Astrocyte of the cerebellum (primary cell): Measurements from ENCODE around the gene TAGLN.
"Not testable (repeated sequence)": the region's sequence is repeated elsewhere in the genome, so short reads cannot be mapped to it uniquely, and the experiment has no call there.

Source experiments
- DNase-seq: peaks from one replicate; pipeline ENCODE4 v3.0.0-alpha.2; 2011; ENCODE audit warnings: low read depth
- H3K4me3 ChIP-seq: 2 replicates; pipeline ENCODE4 v1.5.1; 2011; ENCODE audit warnings: mild to moderate bottlenecking, low read depth, low read length, moderate library complexity
- in situ Hi-C: cut with HindIII; loops from 2 replicates; pipeline ENCODE4 v1.10.0; 2017; ENCODE audit warnings: low sequenced_read_pairs
- TF ChIP-seq, protein P1 (sequence below): IDR thresholded peaks from 2 replicates; pipeline ENCODE4 v1.5.1; 2012; ENCODE audit warnings: low read length, low read depth, moderate library complexity, mild to moderate bottlenecking; ENCODE audit errors: missing control alignments

TAGLN gene

DNA sequence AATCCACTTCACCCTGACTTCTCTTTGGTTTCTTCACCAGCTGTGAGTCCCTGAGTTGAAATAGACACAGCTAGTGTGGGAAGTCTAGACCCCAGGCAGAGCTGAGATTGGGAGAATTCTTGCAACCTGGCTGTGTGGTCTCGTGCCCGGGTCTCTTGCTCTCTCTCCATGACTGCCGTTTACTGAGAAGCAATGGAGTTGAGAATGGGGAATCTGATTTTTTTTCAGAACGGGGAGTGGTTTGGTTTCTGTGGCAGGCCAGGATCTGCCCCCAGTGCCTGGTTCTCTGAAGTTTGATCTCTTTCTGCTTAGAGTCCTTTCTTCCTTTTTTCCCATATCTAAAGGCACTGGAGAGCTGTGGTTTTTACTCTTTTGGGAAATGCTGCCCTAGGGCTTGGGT lies 19.1 kb upstream of the TAGLN start:
- peak overlapping the region; percentile 78 for H3K4me3 ChIP-seq
- TF ChIP-seq, protein P1, sequence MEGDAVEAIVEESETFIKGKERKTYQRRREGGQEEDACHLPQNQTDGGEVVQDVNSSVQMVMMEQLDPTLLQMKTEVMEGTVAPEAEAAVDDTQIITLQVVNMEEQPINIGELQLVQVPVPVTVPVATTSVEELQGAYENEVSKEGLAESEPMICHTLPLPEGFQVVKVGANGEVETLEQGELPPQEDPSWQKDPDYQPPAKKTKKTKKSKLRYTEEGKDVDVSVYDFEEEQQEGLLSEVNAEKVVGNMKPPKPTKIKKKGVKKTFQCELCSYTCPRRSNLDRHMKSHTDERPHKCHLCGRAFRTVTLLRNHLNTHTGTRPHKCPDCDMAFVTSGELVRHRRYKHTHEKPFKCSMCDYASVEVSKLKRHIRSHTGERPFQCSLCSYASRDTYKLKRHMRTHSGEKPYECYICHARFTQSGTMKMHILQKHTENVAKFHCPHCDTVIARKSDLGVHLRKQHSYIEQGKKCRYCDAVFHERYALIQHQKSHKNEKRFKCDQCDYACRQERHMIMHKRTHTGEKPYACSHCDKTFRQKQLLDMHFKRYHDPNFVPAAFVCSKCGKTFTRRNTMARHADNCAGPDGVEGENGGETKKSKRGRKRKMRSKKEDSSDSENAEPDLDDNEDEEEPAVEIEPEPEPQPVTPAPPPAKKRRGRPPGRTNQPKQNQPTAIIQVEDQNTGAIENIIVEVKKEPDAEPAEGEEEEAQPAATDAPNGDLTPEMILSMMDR = no peak
- in situ Hi-C loops = no loop called here
- peak; percentile 26 for DNase-seq

DNA sequence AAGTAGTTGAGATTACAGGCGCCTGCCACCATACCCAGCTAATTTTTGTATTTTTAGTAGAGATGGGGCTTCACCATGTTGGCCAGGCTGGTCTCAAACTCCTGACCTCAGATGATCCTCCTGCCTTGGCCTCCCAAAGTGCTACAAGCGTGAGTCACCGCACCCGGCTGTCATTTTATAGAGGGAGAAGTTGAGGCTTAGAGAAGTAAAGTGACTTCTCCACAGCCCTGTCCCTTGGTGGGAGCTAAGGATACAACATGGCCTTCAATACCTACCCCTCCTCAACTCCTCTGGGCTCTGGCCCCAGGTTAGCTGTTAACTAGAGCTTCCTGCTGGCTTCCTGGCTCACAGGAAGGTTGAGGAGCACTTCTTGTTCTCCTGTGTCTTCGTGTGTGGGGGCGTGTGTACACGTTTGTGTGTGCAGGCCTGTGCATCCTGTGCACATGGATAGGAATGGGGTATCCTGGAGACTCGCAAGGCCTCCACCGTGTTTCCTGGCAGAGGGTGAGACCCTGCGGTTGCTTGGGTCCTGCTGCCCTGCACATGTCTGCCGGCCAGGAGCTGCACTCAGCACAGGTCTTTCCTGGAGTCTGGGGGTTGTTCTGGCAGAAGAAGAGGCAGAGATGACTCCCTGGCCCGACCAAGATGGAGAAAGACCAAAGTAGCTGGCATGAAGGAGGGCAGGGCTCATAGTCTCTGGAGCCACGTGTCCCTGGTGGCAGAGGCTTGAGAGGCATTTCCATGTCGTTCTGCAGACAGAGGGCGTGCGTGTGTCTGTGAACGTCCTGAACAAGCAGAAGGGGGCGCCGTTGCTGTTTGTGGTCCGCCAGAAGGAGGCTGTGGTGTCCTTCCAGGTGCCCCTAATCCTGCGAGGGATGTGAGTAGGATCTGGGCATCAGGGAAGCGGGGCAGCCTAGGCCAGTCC lies 18.2 kb upstream of the TAGLN start:
- TF ChIP-seq, protein P1 = peak; percentile 50
- no peak overlapping the region for H3K4me3 ChIP-seq
- in situ Hi-C loops = no loop called here
- peak; percentile 36 for DNase-seq

DNA sequence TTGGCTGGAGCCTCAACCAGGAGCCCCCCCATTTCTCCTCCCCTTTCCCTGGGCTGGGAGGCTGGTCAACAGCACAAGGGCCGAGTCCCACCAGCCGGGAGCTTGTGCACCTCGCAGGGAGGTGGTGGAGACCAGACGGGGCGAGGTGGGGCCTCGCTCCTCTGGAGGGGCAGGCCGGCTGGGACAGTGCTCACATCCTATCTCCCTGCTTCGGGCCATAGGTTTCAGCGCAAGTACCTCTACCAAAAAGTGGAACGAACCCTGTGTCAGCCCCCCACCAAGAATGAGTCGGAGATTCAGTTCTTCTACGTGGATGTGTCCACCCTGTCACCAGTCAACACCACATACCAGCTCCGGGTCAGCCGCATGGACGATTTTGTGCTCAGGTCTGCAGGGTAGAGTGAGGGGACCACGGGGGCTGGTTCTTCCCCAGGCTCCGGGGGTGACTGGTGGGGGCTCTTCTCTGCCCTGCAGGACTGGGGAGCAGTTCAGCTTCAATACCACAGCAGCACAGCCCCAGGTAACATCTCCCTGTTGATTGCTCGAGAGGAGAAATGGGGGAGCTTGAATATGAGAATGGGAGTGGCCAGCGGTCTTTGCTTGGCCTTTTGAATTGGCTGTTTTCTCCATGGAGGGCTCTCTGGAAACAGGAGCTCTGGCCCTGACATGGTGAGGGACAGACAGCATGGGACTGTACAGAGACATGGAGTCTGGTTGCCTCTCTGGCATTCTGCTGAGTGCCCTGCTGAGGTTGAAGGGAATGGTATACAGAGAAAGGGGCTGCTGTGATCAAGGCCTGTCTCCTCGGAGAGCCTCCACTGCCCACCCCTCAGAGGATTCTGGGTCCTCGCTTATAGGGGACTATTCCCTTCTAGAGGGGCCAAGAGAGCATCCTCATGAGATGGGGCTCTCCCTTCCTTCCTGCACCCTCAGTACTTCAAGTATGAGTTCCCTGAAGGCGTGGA lies 17.3 kb upstream of the TAGLN start:
- DNase-seq = no peak
- no peak overlapping the region for H3K4me3 ChIP-seq
- in situ Hi-C loops = no loop called here
- TF ChIP-seq, protein P1 = no peak

DNA sequence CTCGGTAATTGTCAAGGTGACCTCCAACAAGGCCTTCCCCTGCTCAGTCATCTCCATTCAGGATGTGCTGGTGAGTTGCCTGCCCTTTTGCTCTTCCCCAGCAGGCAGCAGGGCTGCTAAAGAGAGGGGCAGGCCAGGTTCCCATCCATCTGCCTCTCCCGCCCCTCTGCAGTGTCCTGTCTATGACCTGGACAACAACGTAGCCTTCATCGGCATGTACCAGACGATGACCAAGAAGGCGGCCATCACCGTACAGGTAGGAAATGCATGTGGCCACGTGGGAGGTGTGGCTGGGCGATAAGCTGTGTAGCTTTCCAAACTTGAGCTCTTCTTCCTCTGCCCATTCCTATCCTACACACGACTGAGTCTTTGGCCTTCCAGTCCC lies 16.6 kb upstream of the TAGLN start:
- TF ChIP-seq, protein P1 = no peak
- no peak for DNase-seq
- no peak overlapping the region for H3K4me3 ChIP-seq
- in situ Hi-C loops = no loop called here

DNA sequence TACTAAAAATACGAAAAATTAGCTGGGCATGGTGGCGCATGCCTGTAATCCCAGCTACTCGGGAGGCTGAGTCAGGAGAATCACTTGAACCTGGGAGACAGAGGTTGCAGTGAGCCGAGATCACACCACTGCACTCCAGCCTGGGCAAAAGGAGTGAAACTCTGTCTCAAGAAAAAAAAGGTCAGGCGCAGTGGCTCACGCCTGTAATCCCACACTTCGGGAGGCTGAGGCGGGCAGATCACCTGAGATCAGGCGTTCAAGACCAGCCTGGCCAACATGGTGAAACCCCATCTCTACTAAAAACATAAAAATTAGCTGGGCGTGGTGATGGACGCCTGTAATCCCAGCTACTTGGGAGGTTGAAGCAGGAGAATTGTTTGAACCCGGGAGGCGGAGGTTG lies 16.0 kb upstream of the TAGLN start:
- DNase-seq, H3K4me3 ChIP-seq, in situ Hi-C loops: not testable (repeated sequence)

DNA sequence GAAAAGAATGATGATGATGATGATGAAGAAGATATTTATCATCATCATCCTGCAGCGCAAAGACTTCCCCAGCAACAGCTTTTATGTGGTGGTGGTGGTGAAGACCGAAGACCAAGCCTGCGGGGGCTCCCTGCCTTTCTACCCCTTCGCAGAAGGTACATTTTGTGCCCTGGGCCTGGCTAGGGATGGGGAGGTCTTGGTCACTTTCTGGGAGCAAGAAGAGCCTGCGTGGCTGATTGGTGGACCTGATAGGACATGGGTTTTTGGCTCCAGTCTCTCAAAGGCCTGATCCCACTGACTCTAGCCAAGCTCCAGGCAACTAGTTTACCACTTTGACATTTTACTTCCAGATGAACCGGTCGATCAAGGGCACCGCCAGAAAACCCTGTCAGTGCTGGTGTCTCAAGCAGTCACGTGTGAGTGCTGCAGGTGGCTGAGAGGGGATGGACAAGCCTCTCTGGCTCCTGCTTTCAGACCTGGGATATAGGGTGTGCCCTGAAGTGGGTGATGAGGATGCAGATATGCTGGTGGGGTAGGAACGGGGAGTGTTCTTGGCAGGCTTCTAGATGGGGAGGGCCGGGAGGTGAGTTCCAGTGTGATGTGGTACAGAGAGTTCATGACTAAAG lies 15.3 kb upstream of the TAGLN start:
- no peak for DNase-seq
- in situ Hi-C loops = no loop called here
- H3K4me3 ChIP-seq = no peak overlapping the region
- TF ChIP-seq, protein P1 = no peak
